Choroid plexus epithelial cell (primary cell): Measurements from ENCODE around the gene NXN.
"Not testable (repeated sequence)": the region's sequence is repeated elsewhere in the genome, so short reads cannot be mapped to it uniquely, and the experiment has no call there.

ENCODE experiments used
- DNase-seq: peaks from one replicate; pipeline ENCODE4 v3.0.0-alpha.2; 2010; ENCODE audit warnings: low read depth
- H3K4me3 ChIP-seq: 2 replicates; pipeline ENCODE4 v1.5.1; 2011; ENCODE audit warnings: low read depth, mild to moderate bottlenecking, control low read depth, low read length, moderate library complexity
- CTCF ChIP-seq: conservative IDR thresholded peaks from 2 replicates; pipeline ENCODE4 v1.5.1; 2011; ENCODE audit warnings: low read depth, mild to moderate bottlenecking, control low read depth, inconsistent platforms, low read length, moderate library complexity

Gene NXN

DNA sequence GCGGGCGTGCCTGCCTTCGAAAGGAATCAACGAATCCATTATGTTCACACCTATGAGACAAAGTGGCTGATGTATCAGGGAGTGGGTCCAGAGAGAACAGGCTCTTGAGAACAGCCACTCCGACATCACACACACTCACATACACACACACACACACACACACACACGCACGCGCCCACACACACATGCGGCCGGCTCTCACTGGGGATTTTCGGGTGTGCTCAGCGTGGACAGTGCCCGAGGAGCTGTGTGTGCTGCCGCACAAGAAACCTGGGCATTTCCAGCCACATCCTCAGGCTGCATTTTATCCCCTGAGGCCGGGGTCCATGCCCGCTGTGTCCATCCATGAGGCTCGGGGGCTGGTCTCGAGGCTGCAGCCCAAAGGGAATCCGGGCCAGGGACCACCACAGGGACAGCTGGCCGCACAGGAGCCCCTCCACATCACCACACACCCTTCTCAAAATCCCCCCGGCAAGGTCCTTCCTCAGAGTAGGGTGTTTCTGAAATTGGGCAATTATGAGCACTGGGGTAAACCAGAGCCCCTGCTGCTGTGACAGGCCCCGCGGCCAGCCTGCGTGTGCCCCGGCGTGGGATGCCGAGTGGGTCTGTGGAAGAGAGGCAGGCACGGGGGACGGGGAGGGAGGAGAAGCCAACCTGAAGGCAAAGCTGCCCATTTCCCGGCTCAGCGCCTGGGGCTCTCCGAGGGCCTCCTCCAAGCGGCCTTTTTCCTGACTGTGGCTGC is 172.6 kb downstream of the NXN start:
- DNase-seq, result no peak
- TF ChIP-seq CTCF, result no peak
- H3K4me3 ChIP-seq, result no peak overlapping the region

- no peak overlapping the region for H3K4me3 ChIP-seq
- TF ChIP-seq CTCF, result no peak
- no peak for DNase-seq
These were observed 173.2 kb downstream of the NXN start for GRCh38 chr17:806346-806745.

GRCh38 chr17:805886-806285 is 173.7 kb downstream of the NXN start:
- DNase-seq, H3K4me3 ChIP-seq: not testable (repeated sequence)

- TF ChIP-seq CTCF, result no peak
- H3K4me3 ChIP-seq, result no peak overlapping the region
- no peak for DNase-seq
These were observed 174.8 kb downstream of the NXN start for GRCh38 chr17:804541-805435.

DNA sequence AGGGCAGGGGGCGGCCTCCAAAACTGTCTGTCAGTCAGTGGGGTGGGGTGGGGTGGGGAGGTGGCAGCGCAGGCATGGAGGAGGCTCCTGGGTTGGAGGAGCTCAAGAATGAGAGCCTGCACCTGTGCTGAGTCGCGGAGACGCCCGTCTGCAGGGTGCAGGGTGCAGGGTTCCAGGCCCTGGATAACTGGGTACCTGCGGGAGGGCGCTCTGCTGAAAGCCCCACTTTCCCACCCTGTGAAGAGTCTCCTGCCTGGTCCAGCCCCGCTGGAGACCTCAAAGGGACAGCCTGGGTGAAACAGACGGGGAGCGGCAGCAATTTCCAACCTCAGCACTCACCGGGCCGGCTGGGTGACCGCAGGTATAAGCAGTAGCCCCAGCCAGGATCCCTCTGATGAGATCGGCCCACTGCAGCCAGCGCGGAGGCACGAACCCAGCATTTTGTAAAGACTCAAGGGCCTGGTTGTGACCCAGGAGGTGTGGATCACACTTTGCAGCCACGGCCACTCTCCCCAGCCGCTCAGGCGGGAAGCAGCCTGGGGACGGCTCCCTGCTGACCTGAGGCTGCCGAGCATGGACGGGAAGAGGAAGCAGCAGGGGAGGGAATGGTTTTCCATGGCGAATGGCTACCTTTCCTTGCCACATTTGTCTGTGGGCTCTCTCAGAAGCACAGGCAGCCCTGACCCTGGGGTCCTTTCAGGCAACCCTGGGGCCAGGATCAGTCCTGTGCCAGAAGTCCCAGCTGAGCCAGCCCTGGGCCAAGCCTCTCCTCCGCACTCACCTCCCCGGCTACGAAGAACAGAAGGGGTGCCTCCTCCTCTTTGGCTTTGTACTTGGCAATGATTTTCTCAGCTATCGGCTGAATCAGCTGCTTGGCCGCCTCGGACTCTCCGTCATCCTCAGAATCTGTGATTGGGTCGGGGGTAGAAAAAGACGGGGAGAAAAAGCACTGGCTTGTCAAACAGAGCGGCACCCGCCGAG is 176.4 kb downstream of the NXN start:
- DNase-seq, result no peak
- H3K4me3 ChIP-seq, result no peak overlapping the region
- TF ChIP-seq CTCF, result no peak

DNA sequence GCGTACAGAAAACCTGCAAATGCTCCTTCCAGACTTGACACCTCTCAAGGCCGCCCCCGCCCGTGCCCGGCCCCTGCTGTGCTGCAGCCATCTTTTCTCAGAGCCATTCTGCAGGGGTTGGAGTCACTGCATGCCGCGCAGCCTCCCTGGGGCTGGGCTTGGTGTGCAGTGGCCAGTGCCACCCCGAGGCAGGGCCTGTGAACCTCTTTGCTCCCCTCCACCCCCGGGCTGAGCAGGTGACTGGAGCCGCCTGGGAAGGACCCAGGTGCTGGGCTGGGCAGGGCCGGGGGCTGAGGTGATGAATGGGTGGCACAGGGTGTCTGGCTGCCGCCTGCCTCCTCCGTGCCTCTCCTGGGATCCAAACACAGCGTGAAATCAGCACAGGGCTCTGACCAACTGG is 177.1 kb downstream of the NXN start:
- no peak for TF ChIP-seq CTCF
- DNase-seq, result no peak
- H3K4me3 ChIP-seq, result no peak overlapping the region

- H3K4me3 ChIP-seq, result no peak overlapping the region
- no peak for TF ChIP-seq CTCF
- DNase-seq, result peak; percentile 62
These were observed 177.9 kb downstream of the NXN start for GRCh38 chr17:801660-802059.
